HepG2 (cell line): Measurements from ENCODE around the gene IFIH1. TPM values are rescaled to one million over a fixed set of nuclear protein-coding genes. Genes with fewer than 3 reads are reported as not detected.

Experiments
- ATAC-seq: fragments of 200-7000 bp; cut with Tn5 transposase; 3 replicates; pipeline ENCODE4 v1.9.1; 2020; ENCODE audit warnings: mild to moderate bottlenecking, moderate library complexity
- BruUV-seq: library from RNA; stranded (reverse); fragments of 400-500 nt; replicated peaks from 2 replicates; lab custom pipeline; 2021; lab: Mats Ljungman, UMichigan
- CTCF ChIA-PET: fragments of 300-600 bp; formaldehyde crosslinking; extraction: SDS; loops from one replicate; lab custom pipeline; 2021; ENCODE audit warnings: low total read pairs, inconsistent platforms, low intra/inter-chr PET ratio; lab: Yijun Ruan, JAX
- POLR2A ChIA-PET: fragments of 350-600 bp; sonication (Branson Sonifier 250); formaldehyde crosslinking; loops from one replicate; lab custom pipeline; 2020; ENCODE audit warnings: antibody characterized with exemption, inconsistent platforms; lab: Yijun Ruan, JAX
- DNase-seq: peaks from one replicate; pipeline ENCODE4 v3.0.0-alpha.2; 2015; ENCODE audit warnings: low spot score
- FAIRE-seq: peaks from 3 replicates; lab custom pipeline; 2011; peaks lifted over from hg19 to GRCh38; lab: Jason Lieb, UNC
- H2AFZ ChIP-seq: one replicate; pipeline ENCODE4 v1.6.1; 2011; ENCODE audit warnings: low read length, inconsistent platforms
- H3K27ac ChIP-seq: fragments of 300-600 bp; 3 replicates; pipeline ENCODE4 v1.8.0; 2011; ENCODE audit warnings: mixed run types, mild to moderate bottlenecking, mixed read lengths, low read length, inconsistent platforms; ENCODE audit not compliant: insufficient read depth; ENCODE audit errors: extremely low read length
- H3K27me3 ChIP-seq, 2 experiments: fragments of 200-600 bp in 1 of 2; 2 replicates in 1 of 2; 3 replicates in 1 of 2; pipeline versions ENCODE4 v1.6.0 to v1.8.0; 2011; ENCODE audit warnings: low read length in 2 of 2, mild to moderate bottlenecking in 2 of 2, moderate library complexity in 2 of 2, inconsistent platforms in 1 of 2; ENCODE audit not compliant: insufficient read depth in 2 of 2, control insufficient read depth in 1 of 2
- H3K36me3 ChIP-seq, 2 experiments: fragments of 200-600 bp in 1 of 2; replicated peaks in 1 of 2; 2 replicates in 1 of 2; 3 replicates in 1 of 2; pipeline versions ENCODE4 v1.5.1 to v1.8.0; 2011; ENCODE audit warnings: low read length in 2 of 2, inconsistent platforms in 1 of 2; ENCODE audit not compliant: insufficient read depth in 2 of 2, control insufficient read depth in 1 of 2
- H3K4me1 ChIP-seq: 2 replicates; pipeline ENCODE4 v1.5.1; 2012; ENCODE audit warnings: low read length, inconsistent platforms; ENCODE audit not compliant: insufficient read depth
- H3K4me2 ChIP-seq: 2 replicates; pipeline ENCODE4 v1.6.0; 2011; ENCODE audit warnings: low read depth, low read length, inconsistent platforms
- H3K4me3 ChIP-seq, 3 experiments: fragments of 200-600 bp in 1 of 3; sonication (generic), shearing (Covaris generic) in 1 of 3; replicated peaks in 1 of 3; 2 replicates each; pipeline ENCODE4 v1.5.1; 2011 to 2016; ENCODE audit warnings: low read length in 3 of 3, inconsistent platforms in 2 of 3, low read depth in 2 of 3, mild to moderate bottlenecking in 2 of 3, control low read depth in 1 of 3, mixed read lengths in 1 of 3; ENCODE audit not compliant: insufficient read depth in 1 of 3
- H3K79me2 ChIP-seq: one replicate; pipeline ENCODE4 v1.6.1; 2011; ENCODE audit warnings: low read length, inconsistent platforms; ENCODE audit not compliant: insufficient read depth
- H3K9ac ChIP-seq: 2 replicates; pipeline ENCODE4 v1.6.0; 2011; ENCODE audit warnings: mild to moderate bottlenecking, low read depth, low read length, inconsistent platforms; ENCODE audit not compliant: insufficient read depth
- H3K9me3 ChIP-seq: 2 replicates; pipeline ENCODE4 v1.5.1; 2012; ENCODE audit warnings: mild to moderate bottlenecking, low read length
- H4K20me1 ChIP-seq: 2 replicates; pipeline ENCODE4 v1.6.0; 2011; ENCODE audit warnings: inconsistent platforms, mild to moderate bottlenecking, low read length, moderate library complexity; ENCODE audit not compliant: insufficient read depth
- ATRX ChIP-seq: sonication (generic); formaldehyde crosslinking; IDR thresholded peaks from 2 replicates; pipeline ENCODE4 v1.4.0; 2020; ENCODE audit warnings: missing genetic modification reagents, borderline replicate concordance
- CTCF ChIP-seq: sonication (generic); formaldehyde crosslinking; IDR thresholded peaks from 2 replicates; pipeline ENCODE4 v1.5.0; 2020; ENCODE audit warnings: mild to moderate bottlenecking, missing genetic modification reagents, moderate library complexity
- E2F1 ChIP-seq: sonication (generic); formaldehyde crosslinking; IDR thresholded peaks from 2 replicates; pipeline ENCODE4 v1.5.0; 2020; ENCODE audit warnings: missing genetic modification reagents
- ELF3 ChIP-seq: IDR thresholded peaks from 2 replicates; pipeline ENCODE4 v1.6.1; 2016; ENCODE audit warnings: missing genetic modification reagents, missing compliant biosample characterization
- FOXA3 ChIP-seq: IDR thresholded peaks from 2 replicates; pipeline ENCODE4 v1.6.1; 2016; ENCODE audit warnings: missing genetic modification reagents, missing compliant biosample characterization
- KMT2B ChIP-seq: IDR thresholded peaks from 2 replicates; pipeline ENCODE4 v1.6.1; 2016; ENCODE audit warnings: missing genetic modification reagents, missing compliant biosample characterization
- MAFF ChIP-seq: IDR thresholded peaks from 2 replicates; pipeline ENCODE4 v1.6.1; 2011; ENCODE audit warnings: low read depth, low read length, improper control_type of control experiment
- MAFK ChIP-seq, 2 experiments: IDR thresholded peaks in 1 of 2; conservative IDR thresholded peaks in 1 of 2; 2 replicates each; pipeline ENCODE4 v1.6.1; 2011; ENCODE audit warnings: improper control_type of control experiment in 2 of 2, low read length in 2 of 2
- PATZ1 ChIP-seq: sonication (generic); formaldehyde crosslinking; IDR thresholded peaks from 2 replicates; pipeline ENCODE4 v1.4.0; 2020; ENCODE audit warnings: missing genetic modification reagents
- RARG ChIP-seq: sonication (generic); formaldehyde crosslinking; IDR thresholded peaks from 2 replicates; pipeline ENCODE4 v1.4.0; 2020; ENCODE audit warnings: low read depth, mild to moderate bottlenecking, missing genetic modification reagents
- SMC3 ChIP-seq: IDR thresholded peaks from 2 replicates; pipeline ENCODE4 v1.6.1; 2011; ENCODE audit warnings: low read length, improper control_type of control experiment
- STAG1 ChIP-seq: sonication (generic); formaldehyde crosslinking; IDR thresholded peaks from 2 replicates; pipeline ENCODE4 v1.4.0; 2020; ENCODE audit warnings: missing genetic modification reagents
- TBP ChIP-seq: sonication (generic); formaldehyde crosslinking; IDR thresholded peaks from 2 replicates; pipeline ENCODE4 v1.5.0; 2020; ENCODE audit warnings: missing genetic modification reagents
- XRCC5 ChIP-seq: fragments of 200-400 bp; formaldehyde crosslinking; optimal IDR thresholded peaks from 2 replicates; pipeline ENCODE3; 2017; ENCODE audit warnings: mild to moderate bottlenecking, low read length
- ZNF138 ChIP-seq: sonication (generic); formaldehyde crosslinking; IDR thresholded peaks from 2 replicates; pipeline ENCODE4 v1.5.0; 2020; ENCODE audit warnings: mild to moderate bottlenecking, low read depth, missing genetic modification reagents
- ZNF207 ChIP-seq: fragments of 450-650 bp; IDR thresholded peaks from 2 replicates; pipeline ENCODE4 v1.6.1; 2016; ENCODE audit warnings: antibody characterized with exemption, borderline replicate concordance
- ZNF382 ChIP-seq: sonication (generic); formaldehyde crosslinking; IDR thresholded peaks from 2 replicates; pipeline ENCODE4 v1.5.0; 2020; ENCODE audit warnings: missing genetic modification reagents, mild to moderate bottlenecking, borderline replicate concordance
- ZNF432 ChIP-seq: sonication (generic); formaldehyde crosslinking; IDR thresholded peaks from 2 replicates; pipeline ENCODE4 v1.5.0; 2020; ENCODE audit warnings: missing genetic modification reagents, mild to moderate bottlenecking, borderline replicate concordance
- ZNF597 ChIP-seq: sonication (generic); formaldehyde crosslinking; IDR thresholded peaks from 2 replicates; pipeline ENCODE4 v1.5.0; 2020; ENCODE audit warnings: missing genetic modification reagents
- ZNF75D ChIP-seq: sonication (generic); formaldehyde crosslinking; IDR thresholded peaks from 2 replicates; pipeline ENCODE4 v1.8.1; 2023; ENCODE audit warnings: missing genetic modification reagents, mild to moderate bottlenecking, borderline replicate concordance
- WGBS: methylation state at CpG from one replicate; pipeline ENCODE4 v1.1.6; 2017; ENCODE audit warnings: low lambda C conversion rate; 5-methylcytosine and 5-hydroxymethylcytosine counted together
- in situ Hi-C: cut with HindIII; loops from 2 replicates; pipeline ENCODE4 v1.10.0; 2017; ENCODE audit warnings: low pct_unique_long_range_greater_than_20kb; ENCODE audit not compliant: extremely low pct_ligation_motif_present
- intact Hi-C: fragments of 100-400 bp; cut with micrococcal nuclease; formaldehyde crosslinking; loops from one replicate; pipeline ENCODE4 v1.10.0; 2022; ENCODE audit not compliant: unreplicated experiment
- polyA plus RNA-seq, 8 experiments: library from polyadenylated mRNA; depleted of rRNA in 3 of 8; stranded (reverse) in 7 of 8; unstranded in 1 of 8; fragments of >200 nt; fragmentation: Illumina TruSeq in 4 of 8; extraction: Trizol in 4 of 8; gene quantifications; 2 replicates each; pipeline versions ENCODE4 v1.2.1 to v1.2.3, GENCODE V29; 2011 to 2016; ENCODE audit warnings: low read depth in 4 of 8, missing spikeins in 1 of 8, mixed read lengths in 1 of 8; ENCODE audit not compliant: insufficient read depth in 1 of 8
- total RNA-seq, 5 experiments: library from RNA; depleted of rRNA; stranded (reverse); fragments of >200 nt; fragmentation: Illumina TruSeq; extraction: Trizol; gene quantifications; 2 replicates each; pipeline ENCODE4 v1.2.3, GENCODE V29; 2016; ENCODE audit warnings: low read depth in 1 of 5

IFIH1 gene
- total and polyA plus RNA-seq, 2 of the 13 experiments (the other 11 are each of a cell fraction or from before 2014, with no cell fraction given), result 1.5 to 11.5 TPM

- Histone ChIP-seq H3K27ac (no peak overlapping the region), H3K9me3 (no peaks in the 10 kb centered on the region), H3K4me3 (no peak overlapping the region), H3K4me2 (no peak overlapping the region), H3K79me2 (no peaks in the 10 kb centered on the region), H3K4me1 (no peaks in the 10 kb centered on the region; the same call in 1 of the 2 replicates), H3K27me3 (no peaks in the 10 kb centered on the region), H3K9ac (no peak overlapping the region), H2AFZ (no peak overlapping the region), H4K20me1 (no peaks in the 10 kb centered on the region), H3K36me3 (no peaks in the 10 kb centered on the region)
- peak; percentile 38 for DNase-seq
- TF ChIP-seq E2F1 (CRISPR knock-in tag), result no peak
- TF ChIP-seq ZNF75D (CRISPR knock-in tag), result peak; percentile 99
- TF ChIP-seq ZNF207, result no peak
- TF ChIP-seq ZNF138 (CRISPR knock-in tag), result no peak
- no peak for TF ChIP-seq ELF3 (CRISPR knock-in tag)
- peak; percentile 45; the same call in 1 of the 2 replicates for TF ChIP-seq SMC3
- peak; percentile 68 for TF ChIP-seq MAFF
- no peak for TF ChIP-seq RARG
- TF ChIP-seq ZNF432 (CRISPR knock-in tag), result no peak
- no peak for TF ChIP-seq ATRX (CRISPR knock-in tag)
- TF ChIP-seq CTCF (CRISPR knock-in tag), result peak; percentile 69
- TF ChIP-seq KMT2B (CRISPR knock-in tag), result no peak
- no peak for TF ChIP-seq FOXA3
- TF ChIP-seq STAG1 (CRISPR knock-in tag), result peak; percentile 56
- no peak for TF ChIP-seq ZNF382 (CRISPR knock-in tag)
- TF ChIP-seq TBP, result no peak
- TF ChIP-seq XRCC5, result peak; percentile 37
- TF ChIP-seq PATZ1 (CRISPR knock-in tag), result no peak
- peak; percentile 63 to 70; a peak in 3 of 4 replicates for TF ChIP-seq MAFK (conservative IDR thresholded peaks at IDR 0.05 in 1 of 2, IDR thresholded peaks at IDR 0.05 in 1 of 2; ENCODE audit: low read length in 2 of 2)
- no peak for TF ChIP-seq ZNF597 (CRISPR knock-in tag)
- no TSS peak for BruUV-seq
- peak; percentile 95 for ATAC-seq
- intact Hi-C loops (loop anchor here (1.0 to 5.0 kb wide), 3 partner anchors 15 to 463 kb away; partner anchors contain the start of gene IFIH1), in situ Hi-C loops (no loop called here)
- ChIA-PET CTCF (interaction anchor here (0.7 to 1.5 kb wide), 4 partner anchors 16 to 461 kb away, joined by 3 to 4 read pairs (median 3); partner anchors contain the start of gene IFIH1), POLR2A (interaction anchor here (1.8 to 2.0 kb wide), 2 partner anchors 10 to 15 kb away, joined by 8 to 9 read pairs; partner anchors contain the start of genes GCA and IFIH1)
- 3% methylated on average over 3 of the region's 3 CpGs for WGBS
- peak; percentile 72 for FAIRE-seq
Measured at GRCh38 chr2:162333968-162334367, 15.5 kb upstream of the IFIH1 start.
